IPS DF 6.9 (cell line): ENCODE data around the gene MARCHF9.
A peak's percentile ranks its signal among the peaks of the same experiment; 100 is the strongest.

Experiments used
- DNase-seq: peaks from one replicate; pipeline ENCODE4 v3.0.0-alpha.2; 2013; ENCODE audit warnings: low read depth, low spot score
- H3K27ac ChIP-seq: one replicate; pipeline ENCODE4 v1.5.1; 2013; ENCODE audit warnings: low read length, control low read depth
- H3K27me3 ChIP-seq: 2 replicates; pipeline ENCODE4 v1.6.1; 2013; ENCODE audit warnings: mild to moderate bottlenecking, low read length; ENCODE audit not compliant: control insufficient read depth, insufficient read depth
- H3K36me3 ChIP-seq: 2 replicates; pipeline ENCODE4 v1.6.1; 2013; ENCODE audit warnings: low read length; ENCODE audit not compliant: control insufficient read depth, insufficient read depth
- H3K4me1 ChIP-seq: 2 replicates; pipeline ENCODE4 v1.6.1; 2013; ENCODE audit warnings: low read length; ENCODE audit not compliant: control insufficient read depth, insufficient read depth
- H3K4me3 ChIP-seq: 2 replicates; pipeline ENCODE4 v1.5.1; 2013; ENCODE audit warnings: mild to moderate bottlenecking, low read length
- H3K9me3 ChIP-seq: 2 replicates; pipeline ENCODE4 v1.6.1; 2013; ENCODE audit warnings: low read length, inconsistent platforms; ENCODE audit not compliant: control insufficient read depth, insufficient read depth
- WGBS: extraction: QIAGEN DNeasy Blood & Tissue Kit; methylation state at CpG from one replicate; pipeline ENCODE4 v1.1.7; 2013; ENCODE audit warnings: mixed read lengths, missing lambda C conversion rate; ENCODE audit not compliant: insufficient read length, insufficient coverage; 5-methylcytosine and 5-hydroxymethylcytosine counted together

Gene MARCHF9

DNA sequence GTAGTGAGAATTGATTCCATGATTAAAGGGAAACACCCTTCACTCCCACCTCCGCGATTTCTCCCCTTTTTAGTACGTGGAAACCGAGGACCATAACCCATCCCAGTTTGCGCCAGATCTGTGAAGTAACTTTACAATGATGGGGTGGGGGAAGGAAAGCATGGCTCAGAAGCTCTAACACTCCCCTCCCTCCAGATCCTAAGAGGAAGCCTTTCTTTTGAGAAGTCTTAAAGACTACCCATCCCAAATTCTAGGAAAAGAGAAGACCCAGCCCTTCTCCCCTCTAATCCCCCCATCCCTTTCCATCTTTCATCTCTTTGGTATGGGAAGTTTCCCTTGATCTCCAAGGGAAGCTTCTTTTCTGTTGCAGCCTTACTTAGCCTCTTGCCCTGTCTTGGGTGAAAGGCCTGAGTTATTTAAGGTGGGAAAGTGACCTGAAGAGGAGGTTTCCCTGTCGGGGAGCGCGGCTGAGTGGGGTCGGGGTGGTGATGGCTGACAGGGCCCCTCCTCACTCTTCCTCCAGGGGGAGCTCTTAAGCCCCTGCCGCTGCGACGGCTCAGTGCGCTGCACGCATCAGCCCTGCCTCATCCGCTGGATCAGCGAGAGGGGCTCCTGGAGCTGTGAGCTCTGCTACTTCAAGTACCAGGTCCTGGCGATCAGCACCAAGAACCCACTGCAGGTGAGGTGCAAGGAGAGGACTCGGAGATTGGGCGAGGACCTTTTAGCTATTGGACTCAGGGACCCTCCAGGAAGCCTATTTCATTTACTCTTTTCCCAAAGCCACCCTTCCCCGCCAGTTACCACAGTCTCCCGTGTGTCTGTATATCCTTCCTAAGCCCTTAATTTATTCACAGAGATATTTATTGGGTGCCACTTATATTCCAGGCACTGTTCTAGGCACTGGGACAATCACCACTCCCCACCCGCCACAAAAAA lies 1.8 kb downstream of the MARCHF9 start:
- WGBS: no CpG with 5 or more reads among the region's 22 CpGs
- Histone ChIP-seq H3K27ac (no peak overlapping the region), H3K4me1 (no peaks in the 10 kb centered on the region; the same call in 1 of the 2 replicates), H3K9me3 (no peaks in the 10 kb centered on the region), H3K36me3 (no peaks in the 10 kb centered on the region), H3K4me3 (no peak overlapping the region), H3K27me3 (peaks cover 9% of the 10 kb centered on the region)
- no peak for DNase-seq

DNA sequence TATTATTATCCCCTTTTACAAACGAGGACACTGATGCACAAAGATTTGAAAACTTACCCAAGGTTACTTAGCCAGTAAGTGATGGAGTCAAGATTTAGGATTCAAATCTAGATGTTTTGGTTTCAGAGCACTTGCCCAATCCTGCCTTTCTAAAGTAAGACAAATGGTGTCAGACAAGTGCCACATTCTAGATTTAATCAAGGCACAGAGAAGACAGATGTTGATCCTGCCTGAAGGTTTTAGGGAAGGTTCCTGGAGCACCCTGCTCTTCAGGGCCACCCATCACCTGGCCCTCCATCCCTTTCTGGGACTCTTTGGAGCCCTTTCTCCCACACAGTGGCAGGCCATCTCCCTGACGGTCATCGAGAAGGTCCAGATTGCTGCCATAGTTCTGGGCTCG lies 2.9 kb downstream of the MARCHF9 start:
- no peak for DNase-seq
- WGBS: no CpG with 5 or more reads among the region's 4 CpGs
- H3K4me3 ChIP-seq: no peak overlapping the region

DNA sequence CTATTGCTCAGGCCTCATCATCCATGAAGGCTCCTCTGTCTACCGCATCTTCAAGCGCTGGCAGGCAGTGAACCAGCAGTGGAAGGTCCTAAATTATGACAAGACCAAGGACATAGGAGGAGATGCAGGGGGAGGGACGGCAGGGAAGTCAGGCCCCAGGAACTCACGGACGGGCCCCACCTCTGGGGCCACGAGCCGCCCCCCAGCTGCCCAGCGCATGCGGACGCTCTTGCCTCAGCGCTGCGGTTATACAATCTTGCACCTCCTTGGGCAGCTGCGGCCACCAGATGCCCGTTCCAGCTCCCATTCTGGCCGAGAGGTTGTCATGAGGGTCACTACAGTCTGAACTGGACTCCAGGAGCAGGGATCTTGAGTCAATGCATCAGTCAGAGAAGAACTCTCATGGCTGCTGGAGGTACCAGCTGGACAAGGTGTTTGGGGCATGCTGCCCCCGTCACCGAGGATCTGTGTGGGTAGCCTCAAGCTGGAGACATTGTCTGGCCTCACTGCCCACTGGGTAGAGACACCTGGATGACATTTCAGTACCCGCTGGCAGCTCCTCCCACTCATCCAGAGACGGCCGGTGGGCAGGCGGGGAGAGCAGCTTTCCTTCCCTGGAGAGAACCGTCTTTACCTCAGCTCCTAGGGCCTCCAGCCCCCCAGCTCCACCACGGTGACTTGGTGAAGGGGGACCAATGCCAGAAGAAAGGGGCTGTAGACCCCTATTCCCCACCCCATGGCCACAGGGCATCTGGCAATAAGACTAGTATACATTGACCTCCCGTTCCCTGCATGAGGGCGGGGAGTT lies 3.9 kb downstream of the MARCHF9 start:
- Histone ChIP-seq H3K36me3 (no peaks in the 10 kb centered on the region), H3K9me3 (no peaks in the 10 kb centered on the region), H3K4me1 (no peaks in the 10 kb centered on the region; the same call in 1 of the 2 replicates), H3K4me3 (no peak overlapping the region), H3K27me3 (peaks cover 10% of the 10 kb centered on the region), H3K27ac (no peak overlapping the region)
- no peak for DNase-seq
- no CpG with 5 or more reads among the region's 25 CpGs for WGBS

More for the DNA sequence above, 2.9 kb downstream of the MARCHF9 start:
- no peaks in the 10 kb centered on the region for H3K9me3 ChIP-seq
- no peaks in the 10 kb centered on the region for H3K36me3 ChIP-seq
- H3K27ac ChIP-seq: no peak overlapping the region
- peaks cover 10% of the 10 kb centered on the region for H3K27me3 ChIP-seq
- H3K4me1 ChIP-seq: no peaks in the 10 kb centered on the region; the same call in 1 of the 2 replicates

DNA sequence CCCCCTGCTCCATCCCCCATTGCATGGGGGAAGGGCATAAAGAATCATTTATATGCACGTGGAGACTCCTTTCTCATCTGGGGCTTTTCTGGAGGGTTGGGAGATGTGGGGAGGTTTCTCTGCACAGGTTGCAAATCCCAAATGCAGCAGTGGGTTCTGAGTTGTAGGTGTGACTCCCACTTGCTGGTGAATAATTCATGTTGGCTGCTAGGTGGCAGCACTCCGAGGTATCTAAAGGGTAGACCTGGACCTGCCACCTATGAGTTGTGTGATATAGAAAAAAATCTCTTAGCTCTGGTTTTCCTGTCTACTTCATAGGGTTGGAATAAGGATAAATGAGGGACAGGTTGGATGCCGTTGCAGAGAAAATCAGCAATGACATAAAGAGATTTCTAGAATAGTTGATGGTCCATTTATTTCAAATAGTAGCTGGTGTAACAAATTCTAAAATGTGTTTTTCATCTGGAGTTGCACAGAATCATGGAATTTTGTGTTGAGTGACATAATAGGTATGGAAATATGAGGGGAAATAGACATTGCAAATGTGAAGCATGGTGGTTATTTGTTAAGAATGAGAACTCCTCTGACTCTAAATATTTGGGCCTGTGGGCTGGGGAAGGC lies 4.6 kb downstream of the MARCHF9 start:
- peaks cover 14% of the 10 kb centered on the region for H3K27me3 ChIP-seq
- no peak overlapping the region for H3K27ac ChIP-seq
- WGBS: no CpG with 5 or more reads among the region's 3 CpGs
- no peak overlapping the region for H3K4me3 ChIP-seq
- H3K36me3 ChIP-seq: no peaks in the 10 kb centered on the region
- H3K9me3 ChIP-seq: no peaks in the 10 kb centered on the region
- no peaks in the 10 kb centered on the region; the same call in 1 of the 2 replicates for H3K4me1 ChIP-seq
- no peak for DNase-seq

DNA sequence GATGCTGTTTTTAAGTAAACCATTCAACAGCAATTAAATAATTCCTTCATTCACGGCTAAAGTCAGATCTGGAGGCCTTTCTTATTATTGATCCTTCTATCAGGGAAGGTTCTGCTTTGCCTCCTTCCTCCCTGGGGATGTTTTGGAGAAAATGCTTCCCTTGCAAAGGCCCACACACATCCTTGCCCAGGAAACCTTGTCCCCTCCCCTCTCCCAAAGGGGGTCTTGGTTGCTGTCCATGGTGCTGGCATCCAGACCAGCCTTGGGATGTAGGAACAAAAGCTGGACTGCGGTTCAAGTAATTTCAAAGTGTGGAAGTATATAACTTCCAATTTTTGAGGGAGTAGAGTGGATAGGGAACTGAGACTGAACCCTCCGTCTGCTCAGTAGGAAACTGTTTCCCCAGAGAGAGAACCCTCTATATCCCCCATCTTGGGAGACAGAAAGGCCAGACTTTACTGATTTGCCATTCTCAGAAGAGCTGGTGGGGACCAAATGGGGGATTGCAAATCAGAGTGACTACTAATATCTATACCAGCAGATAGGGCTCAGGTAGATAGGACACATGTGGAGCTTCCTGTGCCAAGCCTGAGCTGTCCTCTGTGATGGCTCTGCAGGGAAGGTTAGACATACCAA lies 5.6 kb downstream of the MARCHF9 start:
- peaks cover 23% of the 10 kb centered on the region for H3K27me3 ChIP-seq
- H3K4me3 ChIP-seq: no peak overlapping the region
- no CpG with 5 or more reads among the region's 3 CpGs for WGBS
- H3K36me3 ChIP-seq: no peaks in the 10 kb centered on the region
- no peak overlapping the region for H3K27ac ChIP-seq
- H3K9me3 ChIP-seq: no peaks in the 10 kb centered on the region
- no peak for DNase-seq
- H3K4me1 ChIP-seq: peaks cover 1% of the 10 kb centered on the region; the same call in 1 of the 2 replicates

DNA sequence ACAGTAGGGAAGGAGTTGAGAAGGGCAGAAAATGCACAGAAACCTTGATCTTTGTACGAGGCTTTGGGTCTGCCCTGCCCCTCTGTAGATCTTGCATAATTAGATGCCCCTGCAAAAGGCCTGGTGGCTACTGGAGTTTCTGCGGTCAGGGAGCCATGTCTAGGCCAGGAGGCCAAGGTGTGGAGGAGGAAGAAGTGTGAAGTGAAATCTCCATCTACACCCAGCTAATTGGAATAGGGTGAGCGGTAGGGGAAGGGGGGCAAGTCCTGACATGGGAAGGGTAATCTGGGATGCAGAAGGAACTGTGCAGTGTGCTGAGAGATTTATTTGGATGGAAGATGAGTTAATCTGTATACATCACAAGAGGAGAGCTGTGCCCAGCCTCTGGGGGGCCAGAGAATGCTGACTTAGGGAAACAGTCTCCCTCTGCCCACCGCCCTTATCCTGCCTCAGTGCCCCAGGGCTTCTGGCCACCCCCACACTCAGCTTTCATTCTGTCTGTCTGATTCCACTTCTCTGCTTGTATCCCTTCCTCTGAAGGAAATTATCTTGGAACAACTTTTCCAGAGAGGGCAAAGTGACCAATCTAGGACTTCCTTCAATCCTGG lies 6.6 kb downstream of the MARCHF9 start:
- no peak overlapping the region for H3K4me3 ChIP-seq
- H3K27ac ChIP-seq: no peak overlapping the region
- no peaks in the 10 kb centered on the region for H3K36me3 ChIP-seq
- no peak for DNase-seq
- WGBS: no CpG with 5 or more reads among the region's 4 CpGs
- H3K9me3 ChIP-seq: no peaks in the 10 kb centered on the region
- H3K4me1 ChIP-seq: peaks cover 1% of the 10 kb centered on the region; the same call in 1 of the 2 replicates
- peaks cover 26% of the 10 kb centered on the region for H3K27me3 ChIP-seq

DNA sequence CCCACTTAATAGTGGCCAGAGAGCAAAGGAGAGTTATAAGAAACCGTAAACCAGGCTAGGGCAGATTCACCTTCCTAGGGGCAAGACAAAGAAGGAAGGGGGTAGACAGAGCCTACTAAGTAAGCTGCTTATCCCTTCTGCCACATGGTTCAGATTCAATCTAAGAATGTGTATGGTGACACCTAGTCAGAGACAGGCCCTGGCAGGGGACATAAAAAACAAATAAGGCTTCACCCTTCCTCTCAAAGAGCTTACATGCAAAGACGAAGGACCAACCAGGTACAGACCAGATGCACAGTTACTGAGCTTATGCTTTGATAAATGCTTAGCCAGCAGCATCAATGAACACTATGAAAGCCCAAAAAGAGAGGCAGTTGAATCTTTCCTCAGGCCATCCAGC lies 7.6 kb downstream of the MARCHF9 start:
- H3K27ac ChIP-seq: no peak overlapping the region
- no CpG with 5 or more reads among the region's 2 CpGs for WGBS
- no peak for DNase-seq
- H3K27me3 ChIP-seq: peaks cover 28% of the 10 kb centered on the region
- no peaks in the 10 kb centered on the region for H3K36me3 ChIP-seq
- H3K4me1 ChIP-seq: peaks cover 3% of the 10 kb centered on the region; the same call in 1 of the 2 replicates
- H3K9me3 ChIP-seq: no peaks in the 10 kb centered on the region
- H3K4me3 ChIP-seq: no peak overlapping the region

DNA sequence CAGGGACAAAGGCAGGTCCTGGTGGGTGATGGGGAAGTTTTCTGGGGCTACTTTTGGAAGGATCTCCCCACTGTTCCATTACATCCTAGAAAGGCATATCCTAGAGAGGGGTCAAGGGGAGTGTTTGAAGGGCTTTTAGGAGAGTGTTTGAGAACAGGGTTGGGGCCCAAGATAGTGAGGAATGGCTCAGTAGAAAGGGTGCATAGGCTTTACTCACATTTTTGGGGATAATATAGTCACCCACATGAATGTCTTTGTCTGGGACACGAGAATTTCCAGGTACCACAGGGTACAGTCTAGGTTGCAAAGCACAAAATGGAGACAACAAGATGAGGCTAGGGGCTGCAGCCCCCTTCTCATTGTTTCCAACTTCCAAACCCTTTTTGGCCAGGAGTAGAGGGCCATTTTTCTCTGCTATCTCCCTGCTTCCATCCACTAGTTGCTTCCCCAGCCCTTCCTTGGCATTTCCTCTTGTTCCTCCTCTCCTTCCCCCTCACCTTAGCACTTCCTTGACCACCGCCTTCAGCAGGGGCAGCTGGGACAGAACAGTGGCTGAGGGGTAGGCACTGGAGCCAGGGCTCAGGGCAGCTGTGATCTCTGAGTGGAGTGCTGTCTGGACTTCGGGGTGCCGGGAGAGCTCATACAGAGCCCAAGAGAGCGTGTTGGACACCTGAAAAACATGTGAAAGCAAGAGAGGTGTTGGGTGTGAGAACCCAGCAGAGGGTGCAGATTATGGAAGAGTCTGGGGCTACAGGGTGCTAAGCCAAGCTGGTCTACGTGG lies 9.2 kb downstream of the MARCHF9 start:
- no CpG with 5 or more reads among the region's 6 CpGs for WGBS
- Histone ChIP-seq H3K27ac (no peak overlapping the region), H3K4me3 (no peak overlapping the region), H3K4me1 (peaks cover 3% of the 10 kb centered on the region; the same call in 1 of the 2 replicates), H3K36me3 (peaks cover 1% of the 10 kb centered on the region; the same call in 1 of the 2 replicates), H3K27me3 (peaks cover 28% of the 10 kb centered on the region), H3K9me3 (no peaks in the 10 kb centered on the region)
- DNase-seq: no peak

DNA sequence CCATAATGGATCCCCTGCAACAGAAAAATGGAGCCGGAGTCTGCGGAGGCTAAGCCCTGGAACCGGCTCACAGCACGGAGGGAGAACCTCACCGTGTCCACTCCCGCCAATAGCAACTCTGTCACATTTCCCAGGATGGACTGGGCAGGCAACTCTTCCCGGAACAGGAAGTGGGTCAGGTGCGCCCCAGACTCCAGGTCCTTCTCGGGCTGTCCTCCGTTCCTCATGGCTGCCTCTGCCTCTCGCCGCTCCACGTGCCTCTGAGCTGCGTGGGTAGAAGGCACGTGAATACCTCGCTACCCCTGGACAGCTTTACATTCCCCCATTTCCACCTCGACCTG lies 9.7 kb downstream of the MARCHF9 start:
- no peak for DNase-seq
- peaks cover 7% of the 10 kb centered on the region; the same call in 1 of the 2 replicates for H3K36me3 ChIP-seq
- H3K4me3 ChIP-seq: peak overlapping the region; percentile 46; the same call in 1 of the 2 replicates
- WGBS: no CpG with 5 or more reads among the region's 17 CpGs
- peaks cover 28% of the 10 kb centered on the region for H3K27me3 ChIP-seq
- H3K27ac ChIP-seq: no peak overlapping the region
- H3K9me3 ChIP-seq: no peaks in the 10 kb centered on the region
- peaks cover 3% of the 10 kb centered on the region; the same call in 1 of the 2 replicates for H3K4me1 ChIP-seq
